ENCODE results near the gene OCRL. TPM values are rescaled to one million over a fixed set of nuclear protein-coding genes. Genes with fewer than 3 reads are reported as not detected.

Gene OCRL
- polyA plus RNA-seq, 1 donor (not counting 4 experiments of a cell fraction or from before 2014, with no cell fraction given) = 27.9 TPM

DNA sequence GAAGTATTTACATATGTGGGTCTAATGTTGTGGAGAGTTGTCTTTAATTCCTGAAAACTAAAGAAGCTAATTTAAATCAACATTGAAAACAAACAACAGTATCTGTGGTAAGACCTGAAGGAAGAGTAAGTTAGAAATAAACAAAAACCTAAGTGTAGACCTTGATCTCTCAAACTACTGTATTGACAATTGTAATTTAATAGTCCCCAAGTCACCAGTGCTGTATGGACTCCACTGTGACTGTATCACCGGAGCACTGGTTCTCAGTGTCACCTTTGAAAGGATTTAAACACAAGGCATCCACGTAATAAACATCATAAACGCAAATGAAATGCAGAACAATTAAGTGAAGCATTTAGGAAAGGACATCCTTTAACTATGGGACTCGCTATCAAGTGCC, 46.4 kb downstream of the OCRL start:
- H3K36me3 ChIP-seq (ENCODE audit: control insufficient read depth in 2 of 2, extremely low read depth in 1 of 2, insufficient read depth in 2 of 2, low read length in 2 of 2) = peaks cover 3 to 8% of the 10 kb centered on the region in 2 experiments

DNA sequence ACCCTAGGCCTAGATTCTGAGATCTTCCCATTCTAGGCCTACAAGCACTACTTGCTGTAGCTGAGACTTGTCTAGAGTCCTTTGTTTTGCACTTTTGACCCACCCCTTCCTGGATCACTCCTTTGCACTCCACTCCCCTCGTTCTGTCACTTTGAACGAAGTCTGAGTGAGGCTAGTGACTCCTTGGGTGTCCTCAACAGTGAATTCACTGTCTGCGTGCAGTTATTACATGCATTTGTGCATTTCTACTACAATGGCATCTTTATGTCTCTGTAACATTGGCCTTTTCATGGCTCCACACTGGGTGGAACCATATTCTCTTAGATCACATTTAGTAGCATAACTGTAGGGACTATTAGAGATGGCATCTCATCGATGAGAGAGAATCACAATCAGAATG, 50.5 kb downstream of the OCRL start:
- no peaks in the 10 kb centered on the region for H3K9me3 ChIP-seq (ENCODE audit: control insufficient read depth, low read depth, low read length)
- H3K36me3 ChIP-seq (ENCODE audit: control insufficient read depth in 2 of 2, extremely low read depth in 1 of 2, insufficient read depth in 2 of 2, low read length in 2 of 2) = peaks cover 0 to 8% of the 10 kb centered on the region in 2 experiments
- DNase-seq (ENCODE audit: low read depth, low spot score) (no peak), FAIRE-seq (no peak)
- TF ChIP-seq EZH2 (IDR thresholded peaks at IDR 0.05; ENCODE audit: low read length) = no peak
- TF ChIP-seq, protein P1, sequence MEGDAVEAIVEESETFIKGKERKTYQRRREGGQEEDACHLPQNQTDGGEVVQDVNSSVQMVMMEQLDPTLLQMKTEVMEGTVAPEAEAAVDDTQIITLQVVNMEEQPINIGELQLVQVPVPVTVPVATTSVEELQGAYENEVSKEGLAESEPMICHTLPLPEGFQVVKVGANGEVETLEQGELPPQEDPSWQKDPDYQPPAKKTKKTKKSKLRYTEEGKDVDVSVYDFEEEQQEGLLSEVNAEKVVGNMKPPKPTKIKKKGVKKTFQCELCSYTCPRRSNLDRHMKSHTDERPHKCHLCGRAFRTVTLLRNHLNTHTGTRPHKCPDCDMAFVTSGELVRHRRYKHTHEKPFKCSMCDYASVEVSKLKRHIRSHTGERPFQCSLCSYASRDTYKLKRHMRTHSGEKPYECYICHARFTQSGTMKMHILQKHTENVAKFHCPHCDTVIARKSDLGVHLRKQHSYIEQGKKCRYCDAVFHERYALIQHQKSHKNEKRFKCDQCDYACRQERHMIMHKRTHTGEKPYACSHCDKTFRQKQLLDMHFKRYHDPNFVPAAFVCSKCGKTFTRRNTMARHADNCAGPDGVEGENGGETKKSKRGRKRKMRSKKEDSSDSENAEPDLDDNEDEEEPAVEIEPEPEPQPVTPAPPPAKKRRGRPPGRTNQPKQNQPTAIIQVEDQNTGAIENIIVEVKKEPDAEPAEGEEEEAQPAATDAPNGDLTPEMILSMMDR (optimal IDR thresholded peaks at IDR 0.05 in 1 of 3, IDR thresholded peaks at IDR 0.05 in 1 of 3, conservative IDR thresholded peaks at IDR 0.05 in 1 of 3; ENCODE audit: extremely low read depth in 1 of 3, insufficient read depth in 2 of 3, low read length in 3 of 3) = no peak
- no peaks in the 10 kb centered on the region for H3K27me3 ChIP-seq (ENCODE audit: control insufficient read depth, extremely low read depth, insufficient read depth, low read length)
- H3K4me1 ChIP-seq (ENCODE audit: control insufficient read depth, extremely low read depth, insufficient read depth, low read length) = no peaks in the 10 kb centered on the region
- H3K4me2 ChIP-seq (ENCODE audit: control insufficient read depth, extremely low read depth, insufficient read depth, low read depth, low read length) = no peak overlapping the region
- no peaks in the 10 kb centered on the region for H3K79me2 ChIP-seq (ENCODE audit: control insufficient read depth, insufficient read depth, low read length)
- no peak overlapping the region for H2AFZ ChIP-seq (ENCODE audit: control insufficient read depth, low read length)
- H3K4me3 ChIP-seq (ENCODE audit: control insufficient read depth in 2 of 3, extremely low read depth in 1 of 3, insufficient read depth in 2 of 3, low read depth in 1 of 3, low read length in 3 of 3) = no peak overlapping the region
- H3K27ac ChIP-seq (ENCODE audit: control insufficient read depth, insufficient read depth, low read length) = no peak overlapping the region
- H4K20me1 ChIP-seq (ENCODE audit: control insufficient read depth, extremely low read depth, insufficient read depth, low read length) = no peaks in the 10 kb centered on the region
- H3K9ac ChIP-seq (ENCODE audit: control insufficient read depth, extremely low read depth, insufficient read depth, low read length) = no peak overlapping the region
- dilution Hi-C loops (cut with MboI; ENCODE audit: extremely low pct_ligation_motif_present, low sequenced_read_pairs) = no loop called here
- H3K9me1 ChIP-seq (ENCODE audit: control insufficient read depth, extremely low read depth, insufficient read depth, low read length) = no peaks in the 10 kb centered on the region

More for the DNA sequence above, 46.4 kb downstream of the OCRL start:
- TF ChIP-seq, protein P1 (optimal IDR thresholded peaks at IDR 0.05 in 1 of 3, IDR thresholded peaks at IDR 0.05 in 1 of 3, conservative IDR thresholded peaks at IDR 0.05 in 1 of 3; ENCODE audit: extremely low read depth in 1 of 3, insufficient read depth in 2 of 3, low read length in 3 of 3) = no peak
- no peak for FAIRE-seq
- Histone ChIP-seq H3K4me2 (ENCODE audit: control insufficient read depth, extremely low read depth, insufficient read depth, low read depth, low read length) (no peak overlapping the region), H2AFZ (ENCODE audit: control insufficient read depth, low read length) (no peak overlapping the region), H3K79me2 (ENCODE audit: control insufficient read depth, insufficient read depth, low read length) (no peaks in the 10 kb centered on the region), H3K27ac (ENCODE audit: control insufficient read depth, insufficient read depth, low read length) (no peak overlapping the region), H3K27me3 (ENCODE audit: control insufficient read depth, extremely low read depth, insufficient read depth, low read length) (no peaks in the 10 kb centered on the region), H4K20me1 (ENCODE audit: control insufficient read depth, extremely low read depth, insufficient read depth, low read length) (no peaks in the 10 kb centered on the region), H3K4me3 (ENCODE audit: control insufficient read depth in 2 of 3, extremely low read depth in 1 of 3, insufficient read depth in 2 of 3, low read depth in 1 of 3, low read length in 3 of 3) (no peak overlapping the region), H3K4me1 (ENCODE audit: control insufficient read depth, extremely low read depth, insufficient read depth, low read length) (no peaks in the 10 kb centered on the region), H3K9me3 (ENCODE audit: control insufficient read depth, low read depth, low read length) (no peaks in the 10 kb centered on the region), H3K9ac (ENCODE audit: control insufficient read depth, extremely low read depth, insufficient read depth, low read length) (no peak overlapping the region), H3K9me1 (ENCODE audit: control insufficient read depth, extremely low read depth, insufficient read depth, low read length) (no peaks in the 10 kb centered on the region)
- DNase-seq (ENCODE audit: low read depth, low spot score) = no peak
- dilution Hi-C loops (cut with MboI; ENCODE audit: extremely low pct_ligation_motif_present, low sequenced_read_pairs) = no loop called here

All from keratinocyte (primary cell).